ENCODE data around the gene RASGRP3.

DNA sequence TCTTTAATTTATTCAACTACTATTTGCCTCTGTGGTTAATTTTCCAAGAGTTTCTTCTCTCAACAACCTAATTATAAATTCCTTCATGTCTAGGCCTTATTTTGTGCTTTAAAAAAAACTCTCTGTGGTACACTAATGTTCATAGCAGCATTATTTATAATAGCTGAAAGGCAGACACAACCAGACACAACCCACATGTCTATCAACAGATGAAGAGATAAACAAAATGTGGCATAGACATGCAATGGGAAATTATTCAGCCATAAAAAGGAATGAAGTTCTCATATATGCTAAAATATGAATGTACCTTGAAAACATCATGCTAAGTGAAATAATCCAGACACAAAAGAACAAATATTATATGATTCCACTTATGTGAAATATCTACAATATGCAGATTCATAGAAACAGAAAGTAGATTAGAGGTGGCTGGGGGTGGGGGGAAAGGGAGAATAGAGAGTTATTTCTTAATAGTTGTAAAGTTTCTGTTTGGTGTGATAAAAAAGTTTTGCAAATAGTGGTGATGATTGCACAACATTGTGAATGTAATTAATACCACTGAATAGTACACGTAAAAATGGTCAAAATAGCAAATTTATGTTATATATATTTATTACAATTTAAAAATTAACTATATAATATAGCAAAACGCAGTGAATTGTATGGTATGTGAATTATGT lies 28.1 kb upstream of the RASGRP3 start:
- TF ChIP-seq EZH2 (IDR thresholded peaks at IDR 0.05; ENCODE audit: insufficient read depth, poor library complexity, severe bottlenecking), result no peak
- TF ChIP-seq EZH2phosphoT487 (IDR thresholded peaks at IDR 0.05; ENCODE audit: insufficient read depth, low read depth), result no peak
